Stimulated activated CD8-positive, alpha-beta memory T cell treated with anti-CD3 and anti-CD28 coated beads, Interleukin-4, amount 100 ng/mL, for 48 hours (primary cell): ENCODE data around the gene RNF32.
"Not testable (repeated sequence)": the region's sequence is repeated elsewhere in the genome, so short reads cannot be mapped to it uniquely, and the experiment has no call there.

ENCODE experiments used
- DNase-seq: peaks from one replicate; pipeline ENCODE4 v3.0.0-alpha.2; 2020

RNF32 gene

DNA sequence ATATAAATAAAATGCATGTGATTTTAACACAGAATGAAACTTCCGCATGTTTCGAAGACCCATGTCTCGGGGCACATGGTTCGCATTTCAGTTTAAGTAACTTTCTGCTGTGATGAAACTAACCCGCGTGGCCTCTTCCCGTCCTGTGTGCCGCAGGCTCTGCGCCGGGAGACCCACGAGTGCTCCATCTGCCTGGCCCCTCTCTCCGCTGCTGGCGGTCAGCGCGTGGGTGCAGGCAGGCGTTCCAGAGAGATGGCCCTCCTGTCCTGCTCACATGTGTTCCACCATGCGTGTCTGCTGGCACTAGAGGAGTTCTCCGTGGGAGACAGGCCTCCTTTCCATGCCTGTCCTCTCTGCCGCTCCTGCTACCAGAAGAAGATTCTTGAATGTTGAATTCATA is 35.7 kb downstream of the RNF32 start:
- no peak for DNase-seq

DNA sequence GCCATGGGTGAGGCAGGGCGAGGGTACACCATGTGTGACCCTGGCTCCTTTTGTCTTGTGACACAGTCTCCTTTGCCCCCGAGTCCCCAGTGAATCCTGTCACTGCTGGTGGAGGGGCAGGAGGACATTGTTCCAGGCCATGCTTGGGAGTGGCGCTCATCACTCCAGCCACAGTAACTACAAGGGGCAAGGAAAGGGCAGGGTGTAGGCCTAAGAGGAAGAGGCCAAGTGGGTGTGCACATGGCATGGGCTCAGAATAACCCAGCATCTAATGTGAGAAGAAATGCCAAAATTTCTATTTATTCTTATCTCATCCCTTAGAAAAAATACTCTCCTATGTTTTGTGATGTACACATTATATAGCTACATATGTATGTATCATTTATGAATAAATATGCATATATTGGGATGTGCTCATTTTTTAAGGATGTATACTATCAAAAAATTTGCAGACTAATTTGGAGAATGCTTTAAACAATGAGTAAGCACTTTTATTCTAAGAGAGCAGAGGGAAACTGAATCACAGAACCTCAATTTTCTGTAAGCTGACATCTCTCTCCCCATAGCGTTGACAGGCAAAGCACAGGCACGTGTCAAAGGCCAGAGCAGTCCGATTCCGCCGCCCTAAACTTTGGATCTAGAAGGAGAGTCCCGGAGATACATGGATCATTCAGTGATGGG is 36.9 kb downstream of the RNF32 start:
- DNase-seq: no peak

DNA sequence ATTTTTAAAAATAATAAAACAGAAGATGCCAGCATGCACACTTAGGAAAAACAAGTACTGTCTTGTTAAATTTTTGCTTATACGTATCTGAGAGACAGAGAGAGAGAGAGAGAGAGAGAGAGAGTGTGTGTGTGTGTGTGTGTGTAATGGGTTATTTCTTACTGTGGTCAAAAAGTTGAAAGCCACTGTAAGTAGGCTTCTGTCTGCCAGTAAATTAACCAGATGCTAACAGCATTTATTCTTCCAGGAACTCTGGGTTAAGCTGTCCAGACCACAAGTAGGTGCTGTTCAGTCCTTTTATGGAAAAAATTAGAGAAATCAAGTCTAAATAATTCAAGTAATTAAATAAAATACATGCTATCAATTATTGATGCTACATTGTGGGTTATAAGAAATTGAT is 39.7 kb downstream of the RNF32 start:
- DNase-seq: no peak

DNA sequence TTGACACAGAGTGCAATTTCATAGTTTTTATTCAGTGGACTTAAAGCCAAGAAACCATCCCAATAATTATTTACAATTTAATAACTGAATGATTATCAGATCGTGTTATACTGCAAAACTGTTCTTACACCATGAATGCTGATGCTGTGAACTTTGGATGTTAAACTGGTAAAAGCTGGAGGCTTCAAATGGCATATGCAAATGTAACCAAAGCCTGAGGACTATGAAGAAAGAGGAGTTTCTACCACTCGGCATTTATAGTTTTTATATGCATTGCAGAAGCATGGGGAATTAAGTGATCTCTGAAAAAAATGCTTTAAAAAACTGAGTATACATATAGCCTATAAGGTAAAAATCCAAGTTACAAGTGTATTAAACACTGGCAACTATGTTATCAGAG is 42.4 kb downstream of the RNF32 start:
- DNase-seq: no peak

DNA sequence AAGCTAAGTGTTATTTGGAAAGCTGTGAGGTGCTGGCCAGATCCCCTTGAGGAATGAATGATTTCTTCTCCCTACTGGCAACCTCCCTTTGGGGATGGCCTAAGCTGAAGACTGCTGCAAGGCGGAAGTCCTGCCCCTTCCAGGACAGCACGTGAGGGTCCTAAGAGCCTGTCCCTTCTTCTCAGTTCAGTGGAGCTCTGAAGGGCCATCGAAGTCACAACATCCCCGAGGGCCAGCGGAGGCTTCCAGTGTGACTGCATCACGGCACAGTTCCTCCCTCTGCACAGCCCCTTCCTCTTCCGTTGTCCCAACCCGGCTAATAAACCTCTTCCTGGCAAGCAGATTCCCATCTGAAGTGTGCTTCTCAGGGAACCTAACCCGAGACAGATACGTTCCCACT is 43.7 kb downstream of the RNF32 start:
- no peak for DNase-seq

DNA sequence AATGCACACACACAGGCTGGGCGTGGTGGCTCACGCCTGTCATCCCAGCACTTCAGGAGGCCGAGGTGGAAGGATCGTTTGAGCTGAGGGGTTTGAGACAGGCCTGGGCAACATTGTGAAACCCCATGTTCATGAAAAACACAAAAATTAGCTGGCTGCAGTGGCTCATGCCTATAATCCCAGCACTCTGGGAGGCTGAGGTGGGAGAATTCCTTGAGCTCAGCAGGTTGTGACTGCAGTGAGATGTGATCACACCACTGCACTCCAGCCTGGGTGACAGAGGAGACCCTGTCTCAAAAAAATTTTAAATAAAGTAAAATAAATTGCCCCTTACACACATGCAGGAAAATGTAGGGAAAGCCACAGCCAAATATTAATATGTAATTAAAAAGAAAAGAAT is 44.1 kb downstream of the RNF32 start:
- no peak for DNase-seq

DNA sequence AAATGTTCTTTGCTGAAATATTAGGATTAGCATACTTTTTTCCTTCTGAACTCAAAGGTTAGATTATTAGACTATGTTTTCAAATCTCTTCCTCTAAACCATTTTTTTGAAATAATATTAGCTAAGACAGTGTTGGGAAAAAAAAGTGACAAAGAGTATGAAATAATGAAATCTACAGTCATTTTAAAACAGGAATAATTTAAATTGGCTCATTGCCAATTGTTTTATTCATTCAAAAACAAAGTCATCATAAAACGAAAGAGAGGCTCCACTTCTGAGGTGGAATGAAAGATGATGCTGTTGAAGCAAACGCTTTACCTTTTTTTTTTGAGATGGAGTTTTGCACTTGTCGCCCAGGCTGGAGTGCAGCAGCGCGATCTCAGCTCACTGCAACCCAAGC is 51.2 kb downstream of the RNF32 start:
- DNase-seq: no peak

DNA sequence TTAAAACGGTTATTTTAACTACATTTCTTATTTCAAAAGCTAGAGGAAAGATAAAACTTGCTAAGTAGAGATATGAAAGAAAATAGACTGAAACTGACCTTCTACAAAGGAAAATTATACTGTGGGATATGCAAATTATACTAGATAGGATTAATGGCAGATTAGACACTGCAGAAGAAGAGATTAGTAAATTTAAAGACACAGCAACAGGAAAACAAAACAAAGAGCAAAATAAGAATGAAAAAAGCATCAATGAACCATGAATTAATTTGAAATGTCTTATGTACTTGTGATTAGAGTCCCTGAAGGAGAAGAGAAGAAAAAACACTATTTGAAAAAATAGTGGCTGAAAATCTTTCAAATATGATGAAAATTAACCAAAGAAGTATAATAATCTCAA is 52.3 kb downstream of the RNF32 start:
- no peak for DNase-seq

DNA sequence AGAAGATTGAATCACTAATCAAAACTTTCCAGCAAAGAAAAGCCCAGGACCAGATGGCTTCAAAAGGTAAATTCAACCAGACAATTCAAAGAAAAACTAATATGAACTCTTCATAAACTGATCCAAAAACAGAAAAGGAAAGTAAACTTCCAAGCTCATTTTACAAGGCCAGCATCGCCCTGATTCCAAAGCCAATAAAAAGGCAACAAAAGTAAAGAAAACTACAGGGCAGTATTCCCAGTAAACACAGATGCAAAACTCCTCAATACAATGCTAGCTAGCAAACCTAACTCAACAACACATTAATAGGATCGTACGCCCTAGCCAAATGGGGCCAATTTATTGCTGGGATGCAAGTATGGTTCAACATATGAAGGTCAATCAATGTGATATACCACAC is 53.1 kb downstream of the RNF32 start:
- DNase-seq: no peak

DNA sequence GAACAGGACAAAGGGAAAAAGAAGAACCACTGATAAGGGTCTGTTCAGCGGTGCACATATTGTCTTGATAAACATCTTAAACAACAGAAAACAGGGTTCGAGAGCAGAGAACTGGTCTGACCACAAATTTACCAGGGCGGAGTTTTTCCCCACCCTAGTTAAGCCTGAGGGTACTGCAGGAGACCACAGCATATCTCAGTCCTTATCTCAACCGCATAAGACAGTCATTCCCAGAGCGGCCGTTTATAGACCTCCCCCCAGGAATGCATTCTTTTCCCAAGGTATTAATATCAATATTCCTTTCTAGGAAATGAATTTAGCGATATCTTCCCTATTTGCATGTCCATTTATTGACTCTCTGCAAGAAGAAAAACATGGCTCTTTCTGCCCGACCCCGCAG is 56.7 kb downstream of the RNF32 start:
- not testable (repeated sequence) for DNase-seq

DNA sequence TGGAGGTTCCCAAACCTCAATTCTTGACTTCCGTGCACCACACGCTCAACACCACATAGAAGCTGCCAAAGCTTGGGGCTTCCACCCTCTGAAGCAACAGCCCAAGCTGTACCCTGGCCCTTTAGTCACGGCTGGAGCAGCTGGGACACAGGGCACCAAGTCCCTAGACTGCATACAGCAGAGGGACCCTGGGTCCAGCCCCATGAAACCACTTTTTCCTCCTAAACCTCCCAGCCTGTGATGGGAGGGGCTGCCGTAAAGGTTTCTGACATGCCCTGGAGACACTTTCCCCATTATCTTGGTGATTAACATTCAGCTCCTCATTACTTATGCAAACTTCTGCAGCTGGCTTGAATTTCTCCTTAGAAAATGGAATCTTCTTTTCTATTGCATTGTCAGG is 57.9 kb downstream of the RNF32 start:
- not testable (repeated sequence) for DNase-seq

DNA sequence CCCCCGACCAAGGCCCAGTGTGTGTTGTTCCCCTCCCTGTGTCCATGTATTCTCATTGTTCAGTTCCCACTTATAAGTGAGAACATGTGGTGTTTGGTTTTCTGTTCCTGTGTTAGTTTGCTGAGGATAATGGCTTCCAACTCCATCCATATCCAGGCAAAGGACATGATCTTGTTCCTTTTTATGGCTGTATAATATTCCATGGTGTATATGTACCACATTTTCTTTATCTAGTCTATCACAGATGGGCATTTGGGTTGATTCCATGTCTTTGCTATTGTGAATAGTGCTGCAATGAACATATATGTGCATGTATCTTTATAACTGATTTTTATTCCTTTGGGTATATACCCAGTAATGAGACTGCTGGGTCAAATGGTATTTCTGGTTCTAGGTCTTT is 61.2 kb downstream of the RNF32 start:
- DNase-seq: not testable (repeated sequence)

DNA sequence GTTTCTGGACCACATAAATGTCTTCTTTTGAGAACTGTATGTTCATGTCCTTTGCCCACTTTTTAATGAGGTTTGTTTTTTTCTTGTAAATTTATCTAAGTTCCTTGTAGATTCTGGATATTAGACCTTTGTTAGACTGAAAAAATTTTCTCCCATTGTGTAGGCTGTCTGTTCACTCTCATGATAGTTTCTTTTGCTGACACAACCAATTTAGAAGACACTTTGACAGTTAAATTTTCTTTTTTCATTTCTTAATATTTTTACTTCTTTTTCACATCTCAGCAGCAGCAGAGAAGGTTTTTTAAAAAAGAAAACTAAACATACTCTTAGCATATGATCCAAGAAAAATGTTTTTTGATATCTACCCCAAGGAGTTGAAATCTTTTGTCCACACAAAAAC is 61.8 kb downstream of the RNF32 start:
- no peak for DNase-seq

DNA sequence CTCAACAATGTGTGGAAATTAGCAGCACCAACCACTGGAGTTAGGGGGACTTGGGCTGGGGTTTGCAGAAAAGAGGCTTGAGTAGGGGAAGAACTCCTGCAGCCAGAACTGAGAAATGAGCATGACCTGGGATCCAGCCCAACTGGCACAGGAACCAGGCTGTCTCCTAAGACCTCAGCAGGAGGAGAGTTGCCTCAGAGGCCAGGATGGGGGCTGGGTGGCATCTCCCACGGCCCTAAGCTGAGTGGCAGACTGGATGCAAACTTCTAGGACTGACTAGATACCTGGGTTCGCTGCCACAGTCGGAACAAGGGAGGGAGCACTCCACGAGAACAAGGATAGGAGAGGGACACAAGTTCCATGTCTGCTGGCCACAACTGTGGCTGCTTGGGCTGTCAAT is 62.6 kb downstream of the RNF32 start:
- no peak for DNase-seq

DNA sequence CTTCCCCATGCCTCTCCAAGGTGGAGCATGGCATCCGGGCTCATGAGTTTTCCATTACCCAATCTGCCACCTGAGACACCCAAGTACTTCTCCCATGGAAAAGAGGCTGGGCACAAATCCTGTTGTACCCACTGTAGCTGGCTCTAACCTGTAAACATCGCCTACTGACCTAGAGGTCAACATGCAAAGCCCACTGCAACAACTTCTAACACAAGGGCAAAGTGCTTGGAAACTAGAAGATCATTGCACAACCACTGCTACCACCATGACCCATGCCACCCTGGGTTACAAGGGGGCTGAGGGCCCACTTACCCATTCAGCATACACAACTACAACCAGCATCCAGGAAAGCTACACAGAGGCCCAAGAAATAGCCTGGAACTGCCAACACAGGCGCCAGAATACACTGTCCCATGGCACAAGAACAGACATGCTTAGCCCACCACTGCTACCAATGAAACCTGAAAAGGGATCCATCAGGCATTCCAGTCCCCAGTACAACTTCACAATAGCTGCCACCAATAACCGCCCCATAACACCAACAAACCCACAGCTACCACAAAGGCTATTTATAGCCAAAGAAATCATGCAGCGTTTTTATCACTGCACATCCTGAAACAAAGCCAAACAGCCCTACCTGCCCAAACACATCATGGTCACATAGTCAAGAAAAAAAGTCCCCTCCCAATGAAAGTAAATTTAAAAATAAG is 63.4 kb downstream of the RNF32 start:
- DNase-seq: no peak

DNA sequence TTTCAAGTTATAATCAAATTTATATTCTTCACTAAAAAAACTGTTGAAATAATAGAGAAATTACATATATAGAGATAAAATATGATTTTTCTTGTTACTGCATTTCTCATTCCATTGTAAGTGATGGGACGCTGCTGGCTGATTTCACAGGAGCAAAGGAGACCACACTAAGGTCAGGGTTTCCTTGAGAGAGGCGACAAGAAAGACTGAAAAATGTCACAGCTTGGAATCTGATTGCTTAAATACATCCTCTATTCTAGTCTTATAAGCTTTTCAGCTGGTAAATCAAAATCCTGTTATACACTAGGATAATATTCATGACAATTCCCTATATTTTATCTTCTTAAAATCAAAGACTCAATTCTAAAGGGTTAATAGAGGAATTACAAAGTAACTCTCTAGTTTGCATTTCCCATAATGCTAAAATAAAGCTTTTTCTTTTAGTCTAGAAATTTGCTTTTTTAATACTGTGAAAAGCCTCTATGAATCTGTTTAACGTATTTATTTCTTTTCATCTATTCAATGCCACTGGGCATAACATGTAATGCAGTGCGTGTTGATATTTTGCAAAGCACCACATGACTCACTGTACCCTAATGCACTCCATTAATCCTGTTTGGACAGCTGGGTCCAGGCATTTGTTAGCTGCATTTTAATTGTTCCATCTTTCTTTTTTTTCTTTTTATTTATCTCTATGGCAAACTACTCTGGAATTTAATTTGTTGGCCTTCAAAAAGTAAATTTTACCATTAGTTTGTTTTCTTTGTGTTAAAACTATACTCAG is 81.7 kb downstream of the RNF32 start:
- DNase-seq: no peak

DNA sequence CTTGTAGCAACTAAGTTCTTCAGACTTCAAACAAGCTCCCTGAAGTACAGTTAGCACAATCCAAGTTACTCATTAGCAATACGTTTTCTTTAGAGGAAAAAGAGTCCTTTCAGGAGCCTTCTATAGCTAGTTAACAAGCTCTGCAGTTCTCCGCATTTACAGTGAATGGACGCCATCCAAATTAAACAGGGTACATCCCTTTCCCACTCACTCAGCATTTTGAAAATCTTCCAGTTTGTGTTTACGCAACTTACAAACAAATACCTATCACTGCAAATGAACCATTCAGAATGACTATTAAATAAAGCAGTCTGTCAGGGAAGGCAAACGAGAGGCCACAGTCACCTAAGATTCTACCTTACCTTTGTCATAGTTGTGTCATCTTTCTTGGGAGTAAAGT is 84.5 kb downstream of the RNF32 start:
- no peak for DNase-seq

DNA sequence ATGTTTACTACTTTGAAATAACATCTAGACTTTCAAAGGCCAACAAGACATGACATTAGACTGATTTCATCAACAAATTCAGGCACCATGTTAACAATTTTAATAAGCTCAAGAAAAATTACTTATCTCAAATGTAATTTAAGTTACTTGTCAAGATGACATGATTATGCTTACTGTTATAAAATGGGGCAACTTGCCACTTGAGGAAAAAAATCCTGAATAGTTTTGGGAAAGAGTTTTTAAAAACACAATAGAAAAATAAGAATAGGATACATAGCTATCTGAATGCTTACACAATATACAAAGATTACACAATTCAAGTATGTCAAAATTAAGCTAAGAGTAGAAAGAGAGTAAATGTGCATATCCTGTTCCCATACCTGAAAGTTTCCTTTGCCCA is 85.4 kb downstream of the RNF32 start:
- DNase-seq: no peak
